GM12878 (cell line): ENCODE results near the gene SPATA25. TPM values are rescaled to one million over a fixed set of nuclear protein-coding genes. Genes with fewer than 3 reads are reported as not detected.

Experiments
- ATAC-seq: fragments of 200-7000 bp; cut with Tn5 transposase; 3 replicates; pipeline ENCODE4 v1.9.1; 2020; ENCODE audit warnings: mild to moderate bottlenecking, moderate library complexity
- BruUV-seq: library from RNA; stranded (reverse); fragments of 400-500 nt; replicated peaks from 2 replicates; lab custom pipeline; 2021; lab: Mats Ljungman, UMichigan
- CTCF ChIA-PET: fragments of 300-600 bp; sonication (Branson Sonifier 250); formaldehyde crosslinking; extraction: SDS; loops from one replicate; lab custom pipeline; 2021; ENCODE audit warnings: inconsistent platforms; lab: Yijun Ruan, JAX
- POLR2A ChIA-PET: fragments of 350-600 bp; formaldehyde crosslinking; extraction: SDS; loops from one replicate; lab custom pipeline; 2021; ENCODE audit warnings: inconsistent platforms; lab: Charles Lee
- RAD21 ChIA-PET: fragments of 300-600 bp; sonication (Branson Sonifier 250); formaldehyde crosslinking; loops from one replicate; lab custom pipeline; 2023; ENCODE audit warnings: antibody characterized with exemption; ENCODE audit not compliant: unreplicated experiment; lab: Charles Lee
- SMC1A ChIA-PET: fragments of 300-600 bp; sonication (Branson Sonifier 250); formaldehyde crosslinking; loops from one replicate; lab custom pipeline; 2023; ENCODE audit not compliant: unreplicated experiment, uncharacterized antibody; lab: Charles Lee
- DNase-seq: peaks from one replicate; pipeline ENCODE4 v3.0.0-alpha.2; 2011; ENCODE audit warnings: low read depth, low spot score
- FAIRE-seq: peaks from 3 replicates; lab custom pipeline; 2011; peaks lifted over from hg19 to GRCh38; lab: Jason Lieb, UNC
- H2AFZ ChIP-seq: 2 replicates; pipeline ENCODE4 v1.6.0; 2011; ENCODE audit warnings: low read depth, low read length, control low read depth; ENCODE audit not compliant: control insufficient read depth
- H3K27ac ChIP-seq: 2 replicates; pipeline ENCODE4 v1.5.1; 2011; ENCODE audit warnings: control low read depth; ENCODE audit not compliant: control insufficient read depth, insufficient read depth
- H3K27me3 ChIP-seq, 2 experiments: replicated peaks in 1 of 2; 2 replicates each; pipeline versions ENCODE4 v1.6.0 to v1.6.1; 2011; ENCODE audit warnings: low read length in 1 of 2; ENCODE audit not compliant: control insufficient read depth in 2 of 2, insufficient read depth in 2 of 2
- H3K36me3 ChIP-seq, 2 experiments: 2 replicates each; pipeline ENCODE4 v1.5.1; 2011; ENCODE audit warnings: low read length in 1 of 2; ENCODE audit not compliant: control insufficient read depth in 2 of 2, insufficient read depth in 2 of 2
- H3K4me1 ChIP-seq: 2 replicates; pipeline ENCODE4 v1.6.1; 2011; ENCODE audit warnings: mild to moderate bottlenecking, low read length, moderate library complexity, mixed read lengths; ENCODE audit not compliant: control insufficient read depth, insufficient read depth
- H3K4me2 ChIP-seq: 2 replicates; pipeline ENCODE4 v1.6.0; 2011; ENCODE audit warnings: control low read depth; ENCODE audit not compliant: control insufficient read depth, insufficient read depth
- H3K4me3 ChIP-seq: fragments of 200-600 bp; sonication (generic); 2 replicates; pipeline ENCODE4 v1.5.1; 2016
- H3K79me2 ChIP-seq: 2 replicates; pipeline ENCODE4 v1.6.0; 2011; ENCODE audit warnings: low read length; ENCODE audit not compliant: control insufficient read depth, insufficient read depth
- H3K9ac ChIP-seq: 2 replicates; pipeline ENCODE4 v1.8.0; 2011; ENCODE audit warnings: low read length, control low read depth, mixed read lengths; ENCODE audit not compliant: control insufficient read depth, insufficient read depth
- H3K9me3 ChIP-seq: replicated peaks from 3 replicates; pipeline ENCODE4 v1.5.1; 2011; ENCODE audit warnings: mild to moderate bottlenecking, low read length; ENCODE audit not compliant: control insufficient read depth, insufficient read depth
- H4K20me1 ChIP-seq: 2 replicates; pipeline ENCODE4 v1.6.0; 2011; ENCODE audit not compliant: control insufficient read depth, insufficient read depth
- BACH1 ChIP-seq: fragments of 450-650 bp; IDR thresholded peaks from 2 replicates; pipeline ENCODE4 v1.6.1; 2017; ENCODE audit warnings: mild to moderate bottlenecking, borderline replicate concordance
- EGR1 ChIP-seq, 2 experiments: IDR thresholded peaks; 1 replicate in 1 of 2; 2 replicates in 1 of 2; pipeline ENCODE4 v1.6.1; 2011 to 2012; ENCODE audit warnings: low read depth in 2 of 2, low read length in 2 of 2, borderline replicate concordance in 1 of 2, mild to moderate bottlenecking in 1 of 2, moderate library complexity in 1 of 2
- IRF4 ChIP-seq: IDR thresholded peaks from 2 replicates; pipeline ENCODE4 v1.6.1; 2011; ENCODE audit warnings: low read depth, low read length
- JUND ChIP-seq: IDR thresholded peaks from 2 replicates; pipeline ENCODE4 v1.6.1; 2012; ENCODE audit warnings: low read depth, mild to moderate bottlenecking, low read length, improper control_type of control experiment, moderate library complexity
- MTA2 ChIP-seq: fragments of 450-650 bp; IDR thresholded peaks from 2 replicates; pipeline ENCODE4 v1.6.1; 2016; ENCODE audit warnings: low read depth, mild to moderate bottlenecking, moderate library complexity
- MYB ChIP-seq: fragments of 150-350 bp; IDR thresholded peaks from 2 replicates; pipeline ENCODE4 v1.6.1; 2014; ENCODE audit warnings: mild to moderate bottlenecking, low read depth, low read length, borderline replicate concordance
- RAD21 ChIP-seq: IDR thresholded peaks from 2 replicates; pipeline ENCODE4 v1.6.1; 2011; ENCODE audit warnings: mild to moderate bottlenecking, low read depth, low read length, moderate library complexity; ENCODE audit not compliant: insufficient read depth
- RAD51 ChIP-seq: fragments of 450-650 bp; IDR thresholded peaks from 2 replicates; pipeline ENCODE4 v1.6.1; 2016; ENCODE audit warnings: moderate library complexity, mild to moderate bottlenecking, inconsistent platforms
- RB1 ChIP-seq: fragments of 450-650 bp; formaldehyde crosslinking; IDR thresholded peaks from 2 replicates; pipeline ENCODE4 v1.6.1; 2017; ENCODE audit warnings: mild to moderate bottlenecking, borderline replicate concordance
- TCF12 ChIP-seq: IDR thresholded peaks from 2 replicates; pipeline ENCODE4 v1.6.1; 2011; ENCODE audit warnings: low read depth, mild to moderate bottlenecking, low read length
- ZNF217 ChIP-seq: fragments of 450-650 bp; IDR thresholded peaks from 2 replicates; pipeline ENCODE4 v1.6.1; 2017; ENCODE audit warnings: antibody characterized with exemption, mild to moderate bottlenecking
- WGBS: methylation state at CpG from one replicate; pipeline ENCODE4 v1.1.6; 2016; ENCODE audit warnings: low lambda C conversion rate; ENCODE audit not compliant: insufficient replicate concordance, insufficient coverage; ENCODE audit errors: missing lambda C conversion rate; 5-methylcytosine and 5-hydroxymethylcytosine counted together
- in situ Hi-C: fragments of 300-500 bp; cut with MboI; formaldehyde crosslinking; loops from 9 replicates; pipeline ENCODE4 v1.14.3; 2018; ENCODE audit warnings: mixed read lengths
- intact Hi-C: fragments of 100-400 bp; cut with micrococcal nuclease; formaldehyde crosslinking; loops from one replicate; pipeline ENCODE4 v1.14.2; 2022; ENCODE audit not compliant: unreplicated experiment
- polyA plus RNA-seq, 11 experiments: library from polyadenylated mRNA; depleted of rRNA in 4 of 11; unstranded in 6 of 11; stranded (reverse) in 5 of 11; fragments of >200 nt; fragmentation: Nextera tagmentation in 4 of 11; fragmentation: Illumina TruSeq in 1 of 11; extraction: Ambion mirVana in 4 of 11; extraction: Trizol in 1 of 11; gene quantifications; 1 replicate in 1 of 11; 2 replicates in 10 of 11; pipeline versions ENCODE4 v1.2.1 to v1.2.3, GENCODE V29; 2011 to 2016; ENCODE audit warnings: inconsistent platforms in 2 of 11, missing spikeins in 2 of 11, low read depth in 1 of 11
- total RNA-seq, 4 experiments: library from RNA; depleted of rRNA in 3 of 4; stranded (reverse); fragments of >200 nt in 3 of 4; fragmentation: Illumina TruSeq in 1 of 4; extraction: Trizol in 1 of 4; gene quantifications; 2 replicates each; pipeline versions ENCODE4 v1.2.1 to v1.2.3, GENCODE V29; 2013 to 2021
- TF ChIP-seq, protein P1 (sequence below): IDR thresholded peaks from 2 replicates; pipeline ENCODE4 v1.6.1; 2012; ENCODE audit warnings: mild to moderate bottlenecking, low read depth, low read length

Gene SPATA25
- total and polyA plus RNA-seq, 10 of the 15 experiments (the other 5 are each of a cell fraction or from before 2014, with no cell fraction given): 0.28 to 2.9 (median 1.3) TPM; not detected in 3

DNA sequence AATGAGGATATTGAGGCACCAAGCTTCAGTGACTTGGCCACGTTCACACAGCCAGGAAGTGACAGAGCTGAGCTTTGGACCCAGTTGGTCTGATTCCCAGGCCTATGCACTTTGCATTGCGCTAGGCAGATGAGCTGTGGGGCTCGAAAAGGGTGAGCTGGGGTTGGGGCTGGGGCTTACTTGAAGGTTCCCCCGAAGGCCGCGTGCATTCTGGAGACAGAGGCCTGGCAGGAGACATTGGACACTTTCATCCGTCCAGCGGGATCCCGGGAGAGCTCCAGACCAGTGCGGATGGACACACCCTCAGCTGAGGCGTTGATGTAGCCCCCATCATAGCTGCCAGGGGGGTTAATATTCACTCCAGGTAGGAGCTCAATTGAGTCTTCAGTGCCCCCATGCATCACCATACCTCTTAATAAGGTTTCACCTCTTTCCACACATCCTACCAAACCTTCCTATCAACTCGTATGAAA, 21.9 kb upstream of the SPATA25 start:
- ChIA-PET POLR2A (interaction anchor here (0.6 to 3.9 kb wide), 7 partner anchors 10 to 104 kb away, joined by 3 to 32 read pairs (median 3); partner anchors contain the start of genes CTSA, NEURL2 and PCIF1), RAD21 (no interaction called here), CTCF (interaction anchor here (0.9 to 3.1 kb wide), 4 partner anchors 24 to 111 kb away, joined by 3 to 19 read pairs (median 4); no protein-coding TSS in a partner anchor), SMC1A (interaction anchor here (0.8 to 3.5 kb wide), 5 partner anchors 17 to 62 kb away, joined by 3 to 12 read pairs (median 3); partner anchors contain the start of genes CTSA and NEURL2)
- Histone ChIP-seq H3K79me2 (no peaks in the 10 kb centered on the region), H3K27me3 (no peaks in the 10 kb centered on the region), H3K4me3 (no peak overlapping the region), H3K4me2 (no peak overlapping the region), H3K27ac (no peak overlapping the region), H4K20me1 (no peaks in the 10 kb centered on the region), H3K9me3 (no peaks in the 10 kb centered on the region), H3K9ac (no peak overlapping the region), H2AFZ (no peak overlapping the region), H3K36me3 (no peaks in the 10 kb centered on the region), H3K4me1 (peaks cover 15% of the 10 kb centered on the region)
- no peak for TF ChIP-seq EGR1 (IDR thresholded peaks at IDR 0.05; ENCODE audit: borderline replicate concordance in 1 of 2, low read depth in 2 of 2, low read length in 2 of 2)
- TF ChIP-seq RAD21: no peak
- no peak for TF ChIP-seq IRF4
- no peak for TF ChIP-seq TCF12
- intact Hi-C loops: no loop called here
- ATAC-seq: no peak
- in situ Hi-C loops: no loop called here
- 88% methylated on average over 12 of the region's 12 CpGs for WGBS
- no TSS peak for BruUV-seq
- FAIRE-seq: no peak
- DNase-seq: no peak

DNA sequence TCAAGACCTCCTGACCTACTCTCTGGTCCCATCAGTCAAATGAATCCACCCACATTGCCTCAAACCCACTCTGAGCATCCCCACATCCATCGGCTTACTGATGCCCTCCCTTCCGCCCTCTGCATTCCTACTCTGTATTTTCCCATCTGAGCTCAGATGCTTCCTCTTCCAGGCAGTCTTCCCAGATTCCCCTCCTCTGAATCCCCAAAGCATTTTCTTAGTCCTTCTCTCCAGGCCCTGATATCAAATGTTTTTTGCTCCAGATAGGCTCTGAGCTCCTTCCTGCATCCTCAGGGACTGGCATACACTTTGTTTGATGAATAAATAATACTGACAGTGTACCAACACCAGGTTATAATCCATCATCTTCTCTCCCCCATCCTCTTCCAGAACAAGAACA, 20.7 kb upstream of the SPATA25 start:
- ChIA-PET POLR2A (interaction anchor here (1.7 kb wide), 1 partner anchor 29 kb away, joined by 4 read pairs; no protein-coding TSS in a partner anchor), SMC1A (no interaction called here)
- TF ChIP-seq JUND: no peak
- no peak for TF ChIP-seq RAD51
- no peak for TF ChIP-seq BACH1
- no peak for TF ChIP-seq TCF12
- TF ChIP-seq ZNF217: no peak
- TF ChIP-seq MTA2: no peak
- no peak for TF ChIP-seq MYB
- no peak for TF ChIP-seq RB1
- TF ChIP-seq, protein P1, sequence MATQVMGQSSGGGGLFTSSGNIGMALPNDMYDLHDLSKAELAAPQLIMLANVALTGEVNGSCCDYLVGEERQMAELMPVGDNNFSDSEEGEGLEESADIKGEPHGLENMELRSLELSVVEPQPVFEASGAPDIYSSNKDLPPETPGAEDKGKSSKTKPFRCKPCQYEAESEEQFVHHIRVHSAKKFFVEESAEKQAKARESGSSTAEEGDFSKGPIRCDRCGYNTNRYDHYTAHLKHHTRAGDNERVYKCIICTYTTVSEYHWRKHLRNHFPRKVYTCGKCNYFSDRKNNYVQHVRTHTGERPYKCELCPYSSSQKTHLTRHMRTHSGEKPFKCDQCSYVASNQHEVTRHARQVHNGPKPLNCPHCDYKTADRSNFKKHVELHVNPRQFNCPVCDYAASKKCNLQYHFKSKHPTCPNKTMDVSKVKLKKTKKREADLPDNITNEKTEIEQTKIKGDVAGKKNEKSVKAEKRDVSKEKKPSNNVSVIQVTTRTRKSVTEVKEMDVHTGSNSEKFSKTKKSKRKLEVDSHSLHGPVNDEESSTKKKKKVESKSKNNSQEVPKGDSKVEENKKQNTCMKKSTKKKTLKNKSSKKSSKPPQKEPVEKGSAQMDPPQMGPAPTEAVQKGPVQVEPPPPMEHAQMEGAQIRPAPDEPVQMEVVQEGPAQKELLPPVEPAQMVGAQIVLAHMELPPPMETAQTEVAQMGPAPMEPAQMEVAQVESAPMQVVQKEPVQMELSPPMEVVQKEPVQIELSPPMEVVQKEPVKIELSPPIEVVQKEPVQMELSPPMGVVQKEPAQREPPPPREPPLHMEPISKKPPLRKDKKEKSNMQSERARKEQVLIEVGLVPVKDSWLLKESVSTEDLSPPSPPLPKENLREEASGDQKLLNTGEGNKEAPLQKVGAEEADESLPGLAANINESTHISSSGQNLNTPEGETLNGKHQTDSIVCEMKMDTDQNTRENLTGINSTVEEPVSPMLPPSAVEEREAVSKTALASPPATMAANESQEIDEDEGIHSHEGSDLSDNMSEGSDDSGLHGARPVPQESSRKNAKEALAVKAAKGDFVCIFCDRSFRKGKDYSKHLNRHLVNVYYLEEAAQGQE: no peak

More for the DNA sequence above, 20.7 kb upstream of the SPATA25 start:
- no peak for ATAC-seq
- ChIA-PET CTCF (interaction anchor here (1.2 kb wide), 1 partner anchor 109 kb away, joined by 3 read pairs; no protein-coding TSS in a partner anchor), RAD21 (no interaction called here)
- no peak for FAIRE-seq
- in situ Hi-C loops (no loop called here), intact Hi-C loops (no loop called here)
- no peak overlapping the region for H3K4me3 ChIP-seq
- peaks cover 15% of the 10 kb centered on the region for H3K4me1 ChIP-seq
- no peaks in the 10 kb centered on the region for H3K27me3 ChIP-seq
- H3K36me3 ChIP-seq: no peaks in the 10 kb centered on the region
- DNase-seq: no peak
- no peak overlapping the region for H3K9ac ChIP-seq
- no TSS peak for BruUV-seq
- H4K20me1 ChIP-seq: no peaks in the 10 kb centered on the region
- H2AFZ ChIP-seq: no peak overlapping the region
- WGBS: 94% methylated on average over 2 of the region's 2 CpGs
- no peak overlapping the region for H3K4me2 ChIP-seq
- H3K79me2 ChIP-seq: no peaks in the 10 kb centered on the region
- no peak overlapping the region for H3K27ac ChIP-seq
- H3K9me3 ChIP-seq: no peaks in the 10 kb centered on the region
